Muscle layer of colon (tissue), 2 donors: Measurements from ENCODE around the gene SUSD1.

Experiments used
- H3K27ac ChIP-seq: one replicate; pipeline ENCODE4 v1.7.0; 2013; ENCODE audit warnings: low read depth, mild to moderate bottlenecking, low read length, moderate library complexity
- H3K27me3 ChIP-seq, 2 donors: one replicate each; pipeline ENCODE4 v1.7.0; 2013; ENCODE audit warnings: low read length in 2 of 2, mild to moderate bottlenecking in 2 of 2; ENCODE audit not compliant: insufficient read depth in 2 of 2, control insufficient read depth in 1 of 2
- H3K36me3 ChIP-seq: one replicate; pipeline ENCODE4 v1.7.0; 2013; ENCODE audit warnings: mild to moderate bottlenecking, low read length; ENCODE audit not compliant: insufficient read depth
- H3K4me1 ChIP-seq: one replicate; pipeline ENCODE4 v1.7.0; 2013; ENCODE audit warnings: mild to moderate bottlenecking, low read length; ENCODE audit not compliant: insufficient read depth
- H3K4me3 ChIP-seq, 2 donors: one replicate each; pipeline ENCODE4 v1.7.0; 2013; ENCODE audit warnings: low read length in 2 of 2, low read depth in 1 of 2, mild to moderate bottlenecking in 1 of 2, moderate library complexity in 1 of 2
- H3K9ac ChIP-seq: one replicate; pipeline ENCODE4 v1.7.0; 2013; ENCODE audit warnings: low read length
- H3K9me3 ChIP-seq: one replicate; pipeline ENCODE4 v1.7.0; 2013; ENCODE audit warnings: mild to moderate bottlenecking, low read length
- donor health status: abdominal sarcoma.
- donor health status: Adenocarcinoma of cecum.

Gene SUSD1

GRCh38 chr9:112112519-112112918, 62.6 kb downstream of the SUSD1 start:
- Histone ChIP-seq H3K4me3 (no peak overlapping the region), H3K9ac (no peak overlapping the region), H3K27ac (no peak overlapping the region), H3K4me1 (no peaks in the 10 kb centered on the region), H3K36me3 (no peaks in the 10 kb centered on the region), H3K9me3 (no peaks in the 10 kb centered on the region), H3K27me3 (no peaks in the 10 kb centered on the region)

GRCh38 chr9:112111461-112111860, 63.6 kb downstream of the SUSD1 start:
- Histone ChIP-seq H3K4me1 (no peaks in the 10 kb centered on the region), H3K36me3 (no peaks in the 10 kb centered on the region), H3K27ac (no peak overlapping the region), H3K27me3 (no peaks in the 10 kb centered on the region), H3K4me3 (no peak overlapping the region), H3K9ac (no peak overlapping the region), H3K9me3 (no peaks in the 10 kb centered on the region)

GRCh38 chr9:112110777-112111113, 64.4 kb downstream of the SUSD1 start:
- no peaks in the 10 kb centered on the region for H3K36me3 ChIP-seq
- no peaks in the 10 kb centered on the region for H3K9me3 ChIP-seq
- H3K4me3 ChIP-seq, result no peak overlapping the region
- H3K9ac ChIP-seq, result no peak overlapping the region
- no peak overlapping the region for H3K27ac ChIP-seq
- no peaks in the 10 kb centered on the region for H3K4me1 ChIP-seq
- H3K27me3 ChIP-seq, result no peaks in the 10 kb centered on the region

DNA sequence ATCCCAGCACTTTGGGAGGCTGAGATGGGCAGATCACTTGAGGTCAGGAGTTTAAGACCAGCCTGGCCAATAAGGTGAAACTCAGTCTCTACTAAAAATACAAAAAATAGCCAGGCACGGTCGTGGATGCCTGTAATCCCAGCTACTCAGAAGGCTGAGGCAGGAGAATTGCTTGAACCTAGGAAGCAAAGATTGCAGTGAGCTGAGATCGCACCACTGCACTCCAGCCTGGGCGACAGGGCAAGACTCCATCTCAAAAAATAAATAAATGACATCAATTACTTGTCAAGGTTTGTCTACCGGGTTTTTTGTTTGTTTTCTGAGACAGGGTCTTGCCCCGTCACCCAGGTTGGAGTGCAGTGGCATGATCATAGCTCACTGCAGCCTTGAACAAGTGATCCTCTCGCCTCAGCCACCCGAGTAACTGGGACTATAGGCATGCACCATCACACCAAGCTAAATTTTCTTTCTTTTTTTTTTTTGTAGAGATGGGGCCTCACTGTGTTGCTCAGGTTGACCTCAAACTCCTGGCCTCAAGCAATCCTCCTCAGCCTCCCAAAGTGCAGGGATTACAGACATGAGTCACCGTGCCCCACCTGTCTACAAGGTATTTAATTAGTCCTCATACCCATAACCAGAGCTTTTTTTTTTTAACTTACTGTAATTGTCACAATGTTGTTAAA, 64.9 kb downstream of the SUSD1 start:
- Histone ChIP-seq H3K4me3 (no peak overlapping the region), H3K9me3 (no peaks in the 10 kb centered on the region), H3K36me3 (no peaks in the 10 kb centered on the region), H3K27ac (no peak overlapping the region), H3K27me3 (no peaks in the 10 kb centered on the region), H3K4me1 (no peaks in the 10 kb centered on the region), H3K9ac (no peak overlapping the region)

GRCh38 chr9:112104901-112105300, 70.2 kb downstream of the SUSD1 start:
- no peak overlapping the region for H3K9ac ChIP-seq
- H3K9me3 ChIP-seq, result no peaks in the 10 kb centered on the region
- no peaks in the 10 kb centered on the region for H3K4me1 ChIP-seq
- H3K36me3 ChIP-seq, result no peaks in the 10 kb centered on the region
- no peaks in the 10 kb centered on the region for H3K27me3 ChIP-seq
- no peak overlapping the region for H3K4me3 ChIP-seq
- H3K27ac ChIP-seq, result no peak overlapping the region

- Histone ChIP-seq H3K27me3 (no peaks in the 10 kb centered on the region), H3K36me3 (no peaks in the 10 kb centered on the region), H3K27ac (no peak overlapping the region), H3K9me3 (no peaks in the 10 kb centered on the region), H3K4me3 (no peak overlapping the region), H3K9ac (no peak overlapping the region), H3K4me1 (no peaks in the 10 kb centered on the region)
These were observed 70.7 kb downstream of the SUSD1 start for GRCh38 chr9:112104401-112104800.

DNA sequence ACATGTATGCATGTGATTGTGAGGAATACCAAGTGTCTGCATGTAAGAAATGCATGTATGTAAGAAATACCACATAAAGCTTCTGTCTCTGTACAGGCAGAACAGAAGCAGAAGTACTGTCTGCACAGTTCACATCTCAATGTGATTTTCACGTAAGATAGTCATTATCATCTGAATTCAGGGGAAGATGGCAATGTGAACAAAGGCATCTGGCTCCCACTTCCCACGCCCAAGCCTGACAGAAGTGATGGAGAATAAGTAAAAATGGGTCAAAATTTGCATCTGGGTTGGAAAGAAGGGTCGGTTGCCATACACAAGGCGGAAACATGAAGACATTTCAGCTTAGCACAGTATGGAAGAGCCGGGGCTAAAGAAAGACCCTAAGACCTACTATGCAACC, 71.7 kb downstream of the SUSD1 start:
- Histone ChIP-seq H3K9me3 (no peaks in the 10 kb centered on the region), H3K27me3 (no peaks in the 10 kb centered on the region), H3K4me1 (no peaks in the 10 kb centered on the region), H3K4me3 (no peak overlapping the region), H3K9ac (no peak overlapping the region), H3K36me3 (no peaks in the 10 kb centered on the region), H3K27ac (no peak overlapping the region)

GRCh38 chr9:112097712-112098688, 77.1 kb downstream of the SUSD1 start:
- H3K9ac ChIP-seq, result no peak overlapping the region
- no peaks in the 10 kb centered on the region for H3K9me3 ChIP-seq
- no peak overlapping the region for H3K27ac ChIP-seq
- H3K27me3 ChIP-seq, result no peaks in the 10 kb centered on the region
- H3K4me3 ChIP-seq, result no peak overlapping the region
- no peaks in the 10 kb centered on the region for H3K36me3 ChIP-seq
- no peaks in the 10 kb centered on the region for H3K4me1 ChIP-seq

GRCh38 chr9:112094948-112095681, 80.0 kb downstream of the SUSD1 start:
- H3K9me3 ChIP-seq, result no peaks in the 10 kb centered on the region
- H3K27me3 ChIP-seq, result no peaks in the 10 kb centered on the region
- H3K4me1 ChIP-seq, result no peaks in the 10 kb centered on the region
- H3K4me3 ChIP-seq, result no peak overlapping the region
- H3K36me3 ChIP-seq, result no peaks in the 10 kb centered on the region
- no peak overlapping the region for H3K27ac ChIP-seq
- H3K9ac ChIP-seq, result no peak overlapping the region

DNA sequence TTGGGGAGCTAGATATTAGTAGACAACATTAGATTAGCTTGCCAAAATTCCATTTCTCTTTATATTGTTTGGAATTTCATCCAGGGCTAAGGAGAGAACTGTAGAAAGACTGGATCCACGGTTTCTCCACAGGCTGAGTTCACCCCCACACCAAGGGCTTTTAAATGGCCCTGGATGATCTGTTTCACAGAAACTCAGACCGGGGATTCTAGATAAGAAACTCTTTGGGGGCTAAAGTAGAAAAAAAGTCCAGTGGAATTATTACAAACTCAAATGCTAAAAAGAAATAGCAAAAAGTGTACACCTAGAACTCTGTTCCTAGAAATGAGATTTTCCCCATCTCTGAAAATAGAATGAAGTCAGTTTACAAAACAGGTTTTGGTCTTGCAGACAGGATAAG, 80.9 kb downstream of the SUSD1 start:
- no peaks in the 10 kb centered on the region for H3K9me3 ChIP-seq
- no peak overlapping the region for H3K27ac ChIP-seq
- no peaks in the 10 kb centered on the region for H3K4me1 ChIP-seq
- H3K36me3 ChIP-seq, result no peaks in the 10 kb centered on the region
- no peak overlapping the region for H3K9ac ChIP-seq
- H3K27me3 ChIP-seq, result no peaks in the 10 kb centered on the region
- H3K4me3 ChIP-seq, result no peak overlapping the region

DNA sequence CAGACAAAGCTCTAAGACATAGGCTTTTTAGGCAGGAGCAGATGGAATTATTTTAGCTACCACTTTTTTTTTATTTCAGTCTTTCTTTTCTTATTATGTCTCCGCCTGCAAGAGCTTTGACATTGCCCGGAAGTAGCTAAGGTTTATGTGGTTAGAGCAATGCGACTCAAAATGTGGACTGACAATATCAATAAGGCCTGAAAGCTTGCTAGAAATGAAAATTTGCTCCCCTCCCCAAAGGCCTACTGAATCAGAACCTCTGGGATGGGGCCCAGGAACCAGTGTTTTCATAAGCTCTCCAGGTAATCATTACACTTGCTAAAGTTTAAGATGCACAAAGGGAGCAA, 81.3 kb downstream of the SUSD1 start:
- Histone ChIP-seq H3K9me3 (no peaks in the 10 kb centered on the region), H3K9ac (no peak overlapping the region), H3K4me1 (no peaks in the 10 kb centered on the region), H3K4me3 (no peak overlapping the region), H3K36me3 (no peaks in the 10 kb centered on the region), H3K27ac (no peak overlapping the region), H3K27me3 (no peaks in the 10 kb centered on the region)
